UCSD-AML1 (cell line): ENCODE measurements around the gene PMM2.

Experiments used
- DNase-seq: peaks from one replicate; lab custom pipeline; 2025; ENCODE audit not compliant: unreplicated experiment; lab: John Stamatoyannopoulos, UW

PMM2 gene

DNA sequence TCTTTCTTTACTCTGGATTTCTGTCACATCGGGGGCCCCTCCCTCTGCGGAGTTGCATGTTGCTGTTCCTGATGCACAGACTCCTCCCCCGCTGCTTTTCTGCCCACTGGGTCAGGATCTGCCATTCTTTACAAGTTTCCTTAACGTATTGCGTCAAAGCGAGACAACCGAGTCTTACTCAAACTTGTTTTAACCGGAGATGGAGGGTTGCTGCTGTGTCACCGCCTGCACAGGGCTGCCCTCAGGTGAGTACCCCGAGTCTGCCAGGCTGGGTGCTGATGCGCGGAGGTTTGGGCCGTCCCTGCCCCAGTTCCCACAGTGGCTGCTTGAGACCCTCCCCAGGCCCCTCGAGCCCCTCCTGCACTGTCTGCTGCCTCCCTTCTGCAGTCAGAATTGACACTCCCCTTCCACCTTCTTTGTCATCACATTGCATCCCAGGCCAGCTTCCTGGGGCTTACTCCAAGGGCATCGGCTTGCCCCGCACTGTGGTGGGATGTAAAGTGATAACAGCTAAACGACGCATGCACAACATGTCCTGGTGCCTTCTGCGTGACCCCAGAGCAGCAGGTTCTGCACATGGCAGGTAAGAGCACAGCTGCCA, 51.9 kb downstream of the PMM2 start:
- DNase-seq, result no peak

DNA sequence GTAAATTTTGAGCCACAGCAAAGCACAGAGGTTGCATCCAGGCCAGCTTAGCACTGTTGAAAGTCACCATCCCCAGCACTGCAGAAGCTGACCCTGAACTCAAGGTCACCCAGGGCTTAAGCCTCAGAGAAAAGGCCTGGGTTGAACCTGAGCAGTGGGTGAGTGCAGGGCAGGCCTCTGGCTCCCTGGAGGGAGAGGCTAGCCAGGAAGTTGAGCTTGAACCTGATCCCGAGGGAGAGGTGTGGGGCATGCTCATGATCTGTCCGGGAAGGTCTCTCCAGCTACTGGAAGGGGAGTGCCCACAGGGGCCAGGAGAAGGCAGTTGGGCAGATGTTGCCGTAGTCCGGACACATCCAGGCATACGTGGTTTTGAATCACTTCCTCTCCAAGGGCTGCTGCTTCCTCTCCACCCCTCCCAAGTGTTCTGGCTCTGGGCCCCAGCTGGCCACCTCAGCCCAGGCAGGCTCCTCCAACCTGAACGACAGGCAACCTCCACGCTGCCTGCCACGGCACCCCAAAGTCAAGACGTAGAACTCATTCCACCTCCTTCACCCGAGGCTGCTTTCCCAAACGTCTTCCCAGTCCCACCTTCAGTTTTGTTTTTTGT, 52.7 kb downstream of the PMM2 start:
- peak; percentile 66 for DNase-seq

DNA sequence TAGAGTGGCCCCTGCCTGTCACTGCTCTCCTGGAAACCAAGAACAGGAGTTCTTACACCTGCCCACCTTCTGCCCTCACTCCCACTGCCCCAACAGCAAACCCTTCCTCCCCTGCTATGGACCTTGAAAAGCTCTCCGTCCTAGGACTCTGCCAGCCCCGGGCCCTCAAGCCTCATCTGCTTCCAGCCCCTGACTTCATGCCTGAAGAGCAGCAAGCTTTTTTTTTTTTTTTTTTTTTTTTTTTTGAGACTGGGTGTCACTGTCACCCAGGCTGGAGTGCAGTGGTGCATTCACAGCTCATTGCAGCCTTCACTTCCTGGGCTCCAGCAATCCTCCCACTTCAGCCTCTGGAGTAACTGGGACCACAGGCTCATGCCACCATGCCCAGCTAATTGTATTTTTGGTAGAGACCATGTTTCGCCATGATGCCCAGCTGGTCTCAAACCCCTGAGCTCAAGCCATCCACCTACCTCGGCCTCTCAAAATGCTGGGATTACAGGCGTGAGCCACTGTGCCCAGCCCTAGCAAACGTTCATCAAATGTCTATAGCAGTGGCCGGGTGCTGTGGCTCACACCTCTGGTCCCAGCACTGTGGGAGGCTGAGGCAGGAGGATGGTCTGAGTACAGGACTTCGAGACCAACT, 54.2 kb downstream of the PMM2 start:
- no peak for DNase-seq

DNA sequence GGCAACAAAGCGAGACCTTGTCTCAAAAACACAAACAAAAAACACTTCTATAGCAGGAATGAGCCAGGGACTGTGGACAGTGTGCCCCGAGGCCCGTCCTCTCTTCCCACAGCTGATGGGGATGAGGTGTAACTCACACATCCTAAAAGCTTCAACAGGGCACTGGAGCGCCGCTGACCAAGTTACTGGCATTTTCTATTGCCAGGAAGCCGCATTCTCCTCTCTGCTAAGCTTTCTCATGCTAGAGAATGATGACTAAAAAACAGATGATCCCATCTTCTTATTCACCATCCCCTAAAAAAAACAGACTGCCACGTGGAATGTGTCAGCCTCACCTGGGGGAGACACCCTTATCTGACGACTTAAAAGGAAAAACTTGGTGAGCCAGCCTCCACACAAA, 54.9 kb downstream of the PMM2 start:
- no peak for DNase-seq

DNA sequence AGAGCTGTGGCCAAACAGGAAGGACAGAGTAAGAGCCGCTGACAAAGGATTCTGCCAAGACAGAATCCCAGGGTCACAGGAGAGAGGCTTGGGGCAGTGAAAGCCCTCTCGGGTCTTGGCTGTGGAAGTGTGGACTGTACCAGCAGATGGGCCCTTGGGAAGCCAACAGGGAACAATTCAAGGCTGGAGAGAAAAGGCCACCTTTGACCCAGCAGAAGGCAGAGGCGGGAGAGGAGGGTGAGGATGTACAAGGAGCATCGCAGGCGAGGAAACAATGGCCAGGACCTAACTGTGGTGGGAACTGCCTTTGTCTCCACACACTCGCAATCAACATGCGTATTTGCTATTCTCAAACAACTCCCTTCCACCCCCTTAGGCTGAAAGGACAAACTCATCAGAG, 55.5 kb downstream of the PMM2 start:
- DNase-seq, result no peak

DNA sequence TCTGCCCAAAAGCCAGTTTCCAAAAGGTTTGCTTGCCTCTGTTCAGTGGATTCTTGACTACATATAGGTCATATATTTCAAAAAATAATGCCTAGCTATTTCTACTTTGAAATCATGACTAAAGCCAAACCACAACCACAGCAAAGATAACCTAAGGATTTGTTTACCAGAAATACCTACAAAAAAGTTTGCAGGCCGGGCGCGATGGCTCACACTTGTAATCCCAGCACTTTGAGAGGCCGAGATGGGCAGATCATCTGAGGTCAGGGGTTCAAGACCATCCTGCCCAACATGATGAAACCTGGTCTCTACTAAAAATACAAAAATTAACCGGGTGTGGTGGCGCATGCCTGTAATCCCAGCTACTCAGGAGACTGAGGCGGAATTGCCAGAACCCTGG, 56.0 kb downstream of the PMM2 start:
- DNase-seq, result no peak

DNA sequence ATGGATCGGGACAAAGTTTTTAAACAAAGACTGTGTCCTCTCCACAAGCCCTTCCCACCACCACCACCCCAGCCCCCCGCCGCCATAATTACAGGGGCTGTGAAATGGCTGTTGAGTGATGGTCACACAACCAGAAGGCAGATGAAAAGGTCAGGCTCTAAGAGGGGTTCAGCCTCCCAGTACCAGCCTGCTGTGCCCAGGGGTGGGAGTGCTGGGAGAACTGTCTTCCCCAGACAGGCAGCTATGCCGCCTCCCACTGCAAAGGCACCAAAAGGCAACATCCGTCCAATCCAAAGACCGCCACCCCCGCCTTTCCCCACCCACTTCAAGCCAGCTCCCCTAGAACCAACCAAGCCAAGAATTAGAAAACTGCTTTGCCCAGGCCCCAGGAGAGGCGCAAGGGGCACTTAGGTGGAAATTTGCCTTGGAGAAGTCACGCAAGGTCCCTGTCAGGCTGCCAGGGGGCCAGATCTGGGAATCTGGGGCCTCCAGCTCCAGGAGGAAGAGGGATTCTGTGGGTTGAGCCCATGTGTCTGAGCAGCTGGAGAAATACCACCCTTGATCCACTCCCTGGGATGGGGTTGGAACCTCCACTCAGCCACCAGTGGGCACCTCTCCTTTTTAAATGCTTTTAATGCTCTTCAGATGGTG, 56.8 kb downstream of the PMM2 start:
- DNase-seq, result no peak

DNA sequence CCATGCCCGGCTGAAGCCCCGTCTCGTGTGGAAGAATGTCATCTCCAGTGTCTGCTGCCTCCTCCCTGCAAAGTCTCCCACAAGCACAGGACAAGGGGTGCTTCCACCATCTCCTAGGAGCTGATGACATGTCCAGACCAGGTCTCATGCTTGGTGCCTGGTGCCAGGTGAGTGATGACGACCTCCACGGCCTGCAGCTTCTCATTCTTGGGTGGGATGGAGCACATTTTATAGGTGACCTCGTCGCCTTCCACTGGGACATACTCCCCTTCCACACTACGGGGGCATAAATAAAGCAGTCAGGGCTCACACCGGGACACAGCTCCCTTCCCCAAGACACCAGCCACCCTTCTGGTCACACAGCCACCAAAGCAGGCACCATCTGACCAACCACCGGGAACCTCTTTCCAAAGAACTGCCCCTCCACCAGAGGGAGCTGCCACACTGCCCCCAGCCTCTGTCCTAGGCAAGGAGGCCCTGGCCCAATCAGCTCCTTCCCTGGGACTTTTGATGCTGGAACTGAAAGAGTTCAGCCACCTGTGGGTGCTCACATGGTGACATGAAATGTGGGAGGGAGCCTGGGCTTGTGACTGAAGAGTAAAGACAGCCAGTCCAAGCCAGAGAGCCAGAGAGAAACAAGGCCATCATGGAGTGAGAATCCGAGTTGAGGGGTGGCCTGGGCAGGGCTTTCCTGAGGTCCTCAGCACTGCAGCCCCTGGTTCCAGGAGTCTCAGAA, 57.6 kb downstream of the PMM2 start:
- peak; percentile 25 for DNase-seq

DNA sequence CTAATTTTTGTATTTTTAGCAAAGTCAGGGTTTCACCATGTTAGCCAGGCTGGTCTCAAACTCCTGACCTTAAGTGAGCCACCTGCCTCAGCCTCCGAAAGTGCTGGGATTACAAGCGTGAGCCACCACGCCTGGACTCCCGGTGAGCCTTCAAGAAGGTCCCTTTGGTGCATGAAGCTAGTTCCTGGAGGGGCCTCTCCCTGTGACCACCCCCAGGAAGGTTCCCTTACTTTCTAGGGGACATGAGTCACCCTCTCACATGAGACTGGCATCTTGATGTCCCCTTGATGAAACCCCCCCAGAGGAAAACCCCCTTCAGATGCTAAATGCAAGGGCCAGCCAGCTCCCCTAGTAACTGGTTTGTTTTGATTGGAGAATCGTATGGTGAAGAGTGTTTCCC, 58.3 kb downstream of the PMM2 start:
- no peak for DNase-seq

DNA sequence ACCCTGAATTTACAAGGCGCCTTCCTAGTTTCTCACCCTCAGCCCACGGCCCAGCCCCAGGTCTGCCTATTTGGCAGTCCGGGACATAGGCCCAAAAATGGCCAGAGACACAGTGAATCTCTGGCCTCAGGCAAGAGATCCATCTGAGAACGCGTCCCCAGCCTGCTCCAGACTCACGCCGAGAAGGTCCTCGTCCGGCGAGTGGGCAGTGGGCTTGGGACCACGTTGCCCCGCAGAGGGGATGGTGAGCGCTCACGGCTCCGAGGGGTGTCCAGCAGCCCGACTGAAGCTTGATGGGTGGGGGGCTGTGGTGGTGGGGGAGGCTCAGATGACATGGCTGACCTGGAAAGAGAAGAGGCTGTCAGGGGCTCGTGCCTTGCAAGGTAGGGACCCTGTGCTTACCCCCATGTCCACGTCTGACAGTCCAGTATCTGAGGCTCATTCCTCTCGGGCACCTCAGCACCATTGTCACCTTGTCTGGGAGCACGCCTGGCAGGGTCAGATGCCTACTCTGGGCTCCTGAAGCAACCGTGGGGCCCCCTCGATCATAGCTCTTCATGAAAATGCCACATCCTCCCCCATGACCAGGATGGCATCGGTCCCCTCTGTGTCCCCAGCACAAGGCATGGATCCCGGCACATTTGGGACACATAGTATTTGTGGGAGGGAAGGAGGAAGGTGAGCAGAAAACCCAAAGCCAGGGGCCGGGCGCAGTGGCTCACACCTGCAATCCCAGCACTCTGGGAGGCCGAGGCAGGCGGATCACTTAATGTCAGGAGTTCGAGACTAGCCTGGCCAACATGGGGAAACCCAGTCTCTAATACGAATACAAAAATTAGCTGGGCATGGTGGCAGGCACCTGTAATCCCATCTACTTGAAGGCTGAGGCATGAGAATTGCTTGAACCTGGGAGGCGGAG, 61.6 kb downstream of the PMM2 start:
- DNase-seq, result no peak

DNA sequence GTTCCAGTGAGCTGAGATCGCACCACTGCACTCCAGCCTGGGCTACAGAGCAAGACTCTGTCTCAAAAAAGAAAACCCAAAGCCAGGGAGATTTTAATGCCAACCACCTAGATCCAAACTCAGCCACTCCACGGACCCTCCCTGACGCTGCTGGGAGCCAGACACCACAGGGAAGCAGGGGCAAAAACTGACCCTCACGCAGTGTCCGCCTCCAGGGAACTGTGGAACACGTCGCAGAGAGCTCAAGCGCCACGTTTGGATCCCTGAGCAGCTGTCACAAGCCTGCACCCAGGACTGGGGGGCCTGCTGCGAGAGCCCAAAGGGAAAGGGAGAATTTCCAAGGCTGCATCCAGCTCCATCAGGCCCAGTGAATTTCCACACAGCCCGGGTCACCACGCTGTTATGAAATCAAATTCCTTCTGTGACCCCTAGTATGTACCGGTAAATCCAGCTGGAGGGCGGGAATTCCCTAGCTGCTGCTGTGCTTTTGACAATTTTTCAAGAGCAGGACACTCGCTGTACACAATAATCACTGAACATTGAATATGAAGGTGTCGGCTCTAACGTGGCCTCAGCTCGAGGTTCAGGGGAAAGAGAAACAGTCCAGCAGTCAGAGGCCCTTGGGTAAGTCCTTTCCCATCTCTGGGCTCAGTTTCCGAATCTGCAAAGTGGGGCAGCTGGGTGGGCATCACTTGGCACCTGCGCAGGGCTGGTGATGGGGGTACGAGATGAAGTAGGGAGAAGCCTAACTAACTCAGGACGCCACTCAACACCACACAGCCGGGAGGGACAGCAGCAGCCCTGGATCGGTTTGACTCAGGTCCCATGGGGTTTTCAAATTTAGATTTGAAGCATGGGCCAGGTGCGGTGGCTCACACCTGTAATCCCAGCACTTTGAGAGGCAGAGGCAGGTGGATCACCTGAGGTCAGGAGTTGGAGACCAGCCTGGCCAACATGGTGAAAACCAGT, 62.6 kb downstream of the PMM2 start:
- DNase-seq, result no peak

DNA sequence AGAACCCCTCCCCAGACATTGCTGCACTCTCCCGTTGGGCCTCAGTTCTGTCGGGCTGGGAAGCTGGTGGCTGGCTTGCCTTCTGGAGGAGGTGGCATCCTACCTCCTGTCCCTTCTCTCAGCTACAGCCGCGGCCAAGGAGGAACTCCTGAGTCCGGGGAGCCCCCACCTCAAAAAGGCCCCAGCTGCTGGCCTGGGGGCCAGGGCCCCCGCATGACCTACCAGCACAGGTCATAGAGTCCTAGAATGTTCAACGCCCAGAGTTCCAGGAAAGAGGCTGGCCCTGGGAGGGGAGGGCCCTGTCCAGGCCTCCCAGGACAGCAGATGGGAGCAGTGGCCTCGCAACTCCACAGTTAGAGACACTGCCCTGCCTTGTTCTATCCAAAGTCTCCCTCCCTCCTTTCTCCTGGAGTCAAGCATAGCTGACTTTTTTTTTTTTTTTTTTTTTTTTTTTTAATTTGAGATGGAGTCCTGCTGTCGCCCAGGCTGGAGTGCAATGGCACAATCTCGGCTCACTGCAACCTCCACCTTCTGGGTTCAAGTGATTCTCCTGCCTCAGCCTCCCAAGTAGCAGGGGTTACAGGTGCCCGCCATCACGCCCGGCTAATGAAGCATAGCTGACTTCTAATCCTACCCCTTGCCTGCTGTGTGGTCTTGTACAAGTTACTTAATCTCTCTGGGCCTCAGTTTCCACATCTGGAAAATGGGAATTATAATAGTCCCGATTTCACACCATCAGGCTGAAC, 64.1 kb downstream of the PMM2 start:
- no peak for DNase-seq

DNA sequence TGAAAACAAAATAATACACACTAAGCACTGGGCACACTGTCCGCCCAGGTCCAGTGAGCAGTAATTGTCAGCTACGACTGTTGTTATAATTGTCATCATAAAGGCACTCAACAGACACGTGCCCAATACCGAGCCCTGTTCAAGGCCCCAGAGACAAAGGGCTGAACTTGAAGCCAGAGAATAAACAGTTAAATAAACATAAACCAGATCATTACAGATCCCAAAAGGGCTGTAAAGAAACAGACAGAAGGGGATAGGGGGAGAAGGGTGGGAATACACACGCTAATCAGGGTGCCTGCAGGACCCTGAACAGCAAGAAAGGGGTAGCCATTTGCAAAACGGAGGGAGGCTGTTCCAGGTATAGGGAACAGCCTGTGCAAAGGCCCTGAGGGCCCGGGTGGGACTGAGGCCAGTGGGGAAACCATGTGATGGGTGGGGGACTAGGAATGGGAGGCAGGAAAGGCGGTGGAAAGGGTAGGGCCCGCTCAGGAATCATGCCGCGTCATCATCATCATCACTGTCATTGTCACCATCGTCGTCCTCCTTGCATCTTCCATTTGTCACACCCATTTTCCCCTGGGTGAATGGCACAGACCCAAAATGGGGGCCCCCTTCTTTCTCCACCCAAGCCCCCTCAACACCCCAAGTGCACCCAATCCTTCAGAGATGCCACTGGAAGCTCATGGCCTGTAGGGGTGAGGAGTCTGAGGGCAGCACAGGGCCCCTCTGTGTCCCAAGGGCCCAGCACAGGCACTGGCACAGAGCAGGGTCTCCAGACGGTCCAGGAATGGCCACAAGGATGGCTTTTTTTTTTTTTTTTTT, 64.9 kb downstream of the PMM2 start:
- DNase-seq, result no peak

DNA sequence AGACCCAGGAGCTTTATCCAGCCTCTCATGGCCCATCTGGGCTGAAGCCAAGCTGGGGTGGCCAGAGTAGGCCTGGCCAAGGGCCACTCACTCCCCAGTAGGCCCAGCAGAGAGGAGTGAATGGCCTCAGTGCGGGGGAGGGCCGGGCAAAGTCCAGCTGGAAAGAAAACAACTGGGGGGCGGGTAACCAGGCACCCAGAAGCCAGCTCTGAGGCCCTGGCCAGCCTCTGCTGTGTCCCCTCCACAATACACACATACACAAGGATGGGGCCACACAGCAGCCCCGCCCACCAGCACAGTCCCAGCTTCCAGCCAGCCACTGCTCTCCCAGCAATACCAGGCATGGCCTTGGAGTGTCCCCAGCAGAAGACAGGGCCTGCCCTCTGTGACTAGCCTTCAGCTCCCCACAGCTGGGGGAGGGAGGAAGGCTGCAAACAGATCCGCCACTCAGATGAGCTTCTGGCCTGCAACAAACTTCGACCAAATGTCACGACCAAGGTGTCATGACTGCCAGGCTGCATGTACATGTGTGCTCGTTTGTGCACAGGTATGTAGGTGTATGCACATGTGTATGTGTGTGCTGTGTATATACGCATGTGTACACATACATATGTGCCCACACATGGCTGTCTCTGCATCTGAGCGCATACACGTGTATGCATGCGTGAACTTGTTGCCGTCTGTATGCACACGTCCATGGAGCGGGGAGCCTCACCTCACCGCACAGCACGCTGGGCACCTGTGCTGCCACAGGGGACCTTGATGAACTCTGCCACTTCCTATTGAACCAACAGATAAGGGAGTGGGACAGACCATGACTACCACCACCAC, 66.2 kb downstream of the PMM2 start:
- DNase-seq, result peak; percentile 20

DNA sequence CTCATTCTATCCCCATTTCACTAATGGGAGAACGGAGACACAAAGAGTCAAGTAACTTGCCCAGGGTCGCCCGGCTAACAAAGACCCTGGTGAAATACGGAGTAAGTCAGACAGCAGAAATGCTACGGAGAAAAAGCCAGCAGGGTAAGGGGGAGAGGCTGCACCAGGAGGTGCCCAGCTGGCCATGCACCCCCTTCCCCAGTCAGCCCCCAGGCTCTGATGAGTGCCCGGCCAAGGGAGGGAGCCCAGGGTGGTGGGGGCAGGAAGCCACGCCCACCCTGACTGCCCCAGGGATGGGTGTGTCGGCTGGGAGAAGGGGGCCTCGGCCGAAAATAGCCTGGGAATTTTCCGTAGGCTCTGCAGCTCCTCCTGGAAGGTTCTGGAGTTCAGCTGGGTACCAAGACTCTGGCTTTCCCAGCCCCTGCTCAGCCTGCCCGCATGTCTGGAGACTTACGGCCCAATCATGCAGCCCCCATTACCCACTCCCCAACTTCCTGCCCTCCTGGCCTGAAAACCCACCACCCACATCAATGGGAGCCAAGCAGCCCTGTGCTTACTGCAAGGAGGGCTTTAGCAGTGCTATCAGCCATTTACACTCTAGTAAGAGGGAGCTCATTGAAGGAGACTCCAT, 67.0 kb downstream of the PMM2 start:
- no peak for DNase-seq

DNA sequence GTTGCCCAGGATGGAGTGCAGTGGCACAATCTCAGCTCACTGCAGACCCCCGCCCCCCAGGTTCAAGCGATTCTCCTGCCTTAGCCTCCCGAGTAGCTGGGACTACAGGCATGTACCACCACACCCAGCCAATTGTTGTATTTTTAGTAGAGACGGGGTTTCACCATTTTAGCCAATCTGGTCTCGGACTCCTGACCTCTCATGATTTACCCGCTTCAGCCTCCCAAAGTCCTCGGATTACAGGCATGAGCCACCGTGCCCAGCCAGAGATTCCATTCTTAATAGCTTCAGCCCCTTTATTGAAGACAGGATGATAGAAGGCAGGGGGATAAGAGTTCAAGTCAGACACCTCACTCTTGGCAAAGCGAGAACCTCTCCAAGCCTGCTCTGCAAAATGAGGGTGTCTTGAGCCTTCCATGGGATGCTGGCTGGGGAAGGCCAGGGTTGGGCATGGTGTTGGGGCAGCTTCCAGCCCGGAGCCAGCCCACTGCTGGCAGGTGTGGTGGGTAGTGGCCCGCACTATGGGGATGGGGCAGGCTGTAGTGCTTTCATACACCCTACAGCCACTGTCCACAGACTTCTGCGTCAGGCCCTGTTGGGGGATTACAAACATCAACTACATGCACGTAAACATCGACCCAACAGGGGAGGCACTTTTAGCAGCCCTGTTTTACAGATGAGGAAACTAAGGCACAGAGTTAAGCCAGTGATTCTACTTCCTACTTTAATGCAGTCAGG, 67.7 kb downstream of the PMM2 start:
- DNase-seq, result no peak
